HepG2 (cell line): ENCODE data around the gene SLC2A8. TPM values are rescaled to one million over a fixed set of nuclear protein-coding genes. Genes with fewer than 3 reads are reported as not detected.

Source experiments
- ADNP ChIP-seq: sonication (generic); formaldehyde crosslinking; IDR thresholded peaks from 2 replicates; pipeline ENCODE4 v1.4.0; 2020; ENCODE audit warnings: missing genetic modification reagents
- ATF5 ChIP-seq: sonication (generic); formaldehyde crosslinking; IDR thresholded peaks from 2 replicates; pipeline ENCODE4 v1.4.0; 2020; ENCODE audit warnings: mild to moderate bottlenecking, low read depth, missing genetic modification reagents
- ATF6 ChIP-seq: sonication (generic); formaldehyde crosslinking; conservative IDR thresholded peaks from 2 replicates; pipeline ENCODE4 v1.4.0; 2020; ENCODE audit warnings: missing genetic modification reagents
- BCL3 ChIP-seq: sonication (generic); formaldehyde crosslinking; IDR thresholded peaks from 2 replicates; pipeline ENCODE4 v1.5.1; 2020; ENCODE audit warnings: mild to moderate bottlenecking, missing genetic modification reagents, moderate library complexity
- CHD2 ChIP-seq: IDR thresholded peaks from 2 replicates; pipeline ENCODE4 v1.6.1; 2011; ENCODE audit warnings: low read depth, low read length, improper control_type of control experiment
- CREB3 ChIP-seq: sonication (generic); formaldehyde crosslinking; IDR thresholded peaks from 2 replicates; pipeline ENCODE4 v1.5.0; 2020; ENCODE audit warnings: missing genetic modification reagents
- FOXK2 ChIP-seq: fragments of 450-650 bp; IDR thresholded peaks from 2 replicates; pipeline ENCODE4 v1.6.1; 2016
- GMEB1 ChIP-seq: sonication (generic); formaldehyde crosslinking; IDR thresholded peaks from 2 replicates; pipeline ENCODE4 v1.5.1; 2020; ENCODE audit warnings: missing genetic modification reagents, mild to moderate bottlenecking, borderline replicate concordance
- IRF1 ChIP-seq: sonication (generic); formaldehyde crosslinking; IDR thresholded peaks from 2 replicates; pipeline ENCODE4 v1.4.0; 2020; ENCODE audit warnings: low read depth, mild to moderate bottlenecking, missing genetic modification reagents
- NBN ChIP-seq: fragments of 450-650 bp; conservative IDR thresholded peaks from 2 replicates; pipeline ENCODE4 v1.6.1; 2017
- NCOA2 ChIP-seq: sonication (generic); formaldehyde crosslinking; IDR thresholded peaks from 2 replicates; pipeline ENCODE4 v1.8.0; 2022; ENCODE audit warnings: inconsistent platforms
- NR1H2 ChIP-seq: sonication (generic); formaldehyde crosslinking; IDR thresholded peaks from 2 replicates; pipeline ENCODE4 v1.8.1; 2022; ENCODE audit warnings: low read depth, missing genetic modification reagents, borderline replicate concordance
- NR2F1 ChIP-seq, 2 experiments: fragments of 450-650 bp in 1 of 2; formaldehyde crosslinking in 1 of 2; IDR thresholded peaks; 2 replicates each; pipeline versions ENCODE4 v1.5.0 to v1.6.1; 2016 to 2020; ENCODE audit warnings: mild to moderate bottlenecking in 1 of 2, missing compliant biosample characterization in 1 of 2, missing genetic modification reagents in 1 of 2, moderate library complexity in 1 of 2
- NR2F2 ChIP-seq: IDR thresholded peaks from 2 replicates; pipeline ENCODE4 v1.6.1; 2012; ENCODE audit warnings: low read depth, inconsistent platforms, borderline replicate concordance
- ZFP62 ChIP-seq: sonication (generic); formaldehyde crosslinking; IDR thresholded peaks from 2 replicates; pipeline ENCODE4 v1.4.0; 2020; ENCODE audit warnings: missing genetic modification reagents
- ZKSCAN1 ChIP-seq: fragments of 150-350 bp; IDR thresholded peaks from 2 replicates; pipeline ENCODE4 v1.6.1; 2014; ENCODE audit warnings: low read length
- ZNF138 ChIP-seq: sonication (generic); formaldehyde crosslinking; IDR thresholded peaks from 2 replicates; pipeline ENCODE4 v1.5.0; 2020; ENCODE audit warnings: mild to moderate bottlenecking, low read depth, missing genetic modification reagents
- ZNF251 ChIP-seq: sonication (generic); formaldehyde crosslinking; IDR thresholded peaks from 2 replicates; pipeline ENCODE4 v1.9.0; 2021; ENCODE audit warnings: mild to moderate bottlenecking, missing genetic modification reagents
- ZNF326 ChIP-seq: sonication (generic); formaldehyde crosslinking; IDR thresholded peaks from 2 replicates; pipeline ENCODE4 v1.4.0; 2020; ENCODE audit warnings: missing genetic modification reagents, borderline replicate concordance
- ZNF567 ChIP-seq: sonication (generic); formaldehyde crosslinking; IDR thresholded peaks from 2 replicates; pipeline ENCODE4 v1.8.1; 2023; ENCODE audit warnings: mild to moderate bottlenecking, missing genetic modification reagents, borderline replicate concordance
- polyA plus RNA-seq, 8 experiments: library from polyadenylated mRNA; depleted of rRNA in 3 of 8; stranded (reverse) in 7 of 8; unstranded in 1 of 8; fragments of >200 nt; fragmentation: Illumina TruSeq in 4 of 8; extraction: Trizol in 4 of 8; gene quantifications; 2 replicates each; pipeline versions ENCODE4 v1.2.1 to v1.2.3, GENCODE V29; 2011 to 2016; ENCODE audit warnings: low read depth in 4 of 8, missing spikeins in 1 of 8, mixed read lengths in 1 of 8; ENCODE audit not compliant: insufficient read depth in 1 of 8
- total RNA-seq, 5 experiments: library from RNA; depleted of rRNA; stranded (reverse); fragments of >200 nt; fragmentation: Illumina TruSeq; extraction: Trizol; gene quantifications; 2 replicates each; pipeline ENCODE4 v1.2.3, GENCODE V29; 2016; ENCODE audit warnings: low read depth in 1 of 5

Gene SLC2A8
- total and polyA plus RNA-seq, 2 of the 13 experiments (the other 11 are each of a cell fraction or from before 2014, with no cell fraction given) = 22.6 to 48.6 TPM

GRCh38 chr9:127397646-127398274 is 791 bp downstream of the SLC2A8 start (continued):
- no peak for TF ChIP-seq GMEB1 (CRISPR knock-in tag)
- TF ChIP-seq BCL3 (CRISPR knock-in tag) = no peak
- no peak for TF ChIP-seq ATF6 (CRISPR knock-in tag)
- TF ChIP-seq ADNP (CRISPR knock-in tag) = no peak
- no peak for TF ChIP-seq FOXK2
- TF ChIP-seq ZNF326 (CRISPR knock-in tag) = no peak
- no peak for TF ChIP-seq NR2F1 (CRISPR knock-in tag; IDR thresholded peaks at IDR 0.05)
- TF ChIP-seq IRF1 (CRISPR knock-in tag) = no peak
- no peak for TF ChIP-seq NBN
- no peak for TF ChIP-seq CREB3
- TF ChIP-seq ZNF567 (CRISPR knock-in tag) = no peak
- no peak for TF ChIP-seq NR1H2 (CRISPR knock-in tag)
- TF ChIP-seq ZKSCAN1 = no peak; the same call in 1 of the 2 replicates
- TF ChIP-seq NCOA2 (CRISPR knock-in tag) = 0 out of 2 replicates have a peak, but pooled peaks have one; percentile 32
- TF ChIP-seq ZNF138 (CRISPR knock-in tag) = no peak
- TF ChIP-seq CHD2 = peak; percentile 10; the same call in 1 of the 2 replicates
- TF ChIP-seq ZNF251 = no peak
- TF ChIP-seq ATF5 (CRISPR knock-in tag) = no peak
- TF ChIP-seq NR2F2 = no peak
- no peak for TF ChIP-seq ZFP62 (CRISPR knock-in tag)
